Skin epidermis (tissue), 12 donors: ENCODE data around the gene NEIL1.
"Not testable (repeated sequence)": the region's sequence is repeated elsewhere in the genome, so short reads cannot be mapped to it uniquely, and the experiment has no call there.

ENCODE experiments used
- H3K27ac ChIP-seq, 21 experiments: fragments of 200-600 bp; sonication (generic) in 11 of 21; one replicate each; pipeline ENCODE4 v1.5.0; 2020; ENCODE audit warnings: mild to moderate bottlenecking in 3 of 21, inconsistent platforms in 2 of 21, moderate library complexity in 2 of 21
- H3K4me3 ChIP-seq, 7 experiments: fragments of 200-600 bp; sonication (generic) in 2 of 7; one replicate each; pipeline ENCODE4 v1.5.0; 2020; ENCODE audit warnings: inconsistent platforms in 2 of 7, mild to moderate bottlenecking in 2 of 7, moderate library complexity in 1 of 7

The NEIL1 gene

GRCh38 chr15:75368689-75369239 is 21.9 kb downstream of the NEIL1 start:
- Histone ChIP-seq H3K27ac (peak overlapping the region in 20 of 21 experiments; percentile 87 to 100 (median 98)), H3K4me3 (peak overlapping the region; percentile 58 to 95 (median 86))

GRCh38 chr15:75369897-75370581 is 23.2 kb downstream of the NEIL1 start:
- peak overlapping the region in 4 of 21 experiments; percentile 9 to 100 (median 99) for H3K27ac ChIP-seq
- H3K4me3 ChIP-seq = no peak overlapping the region

- H3K27ac ChIP-seq = no peak overlapping the region
- H3K4me3 ChIP-seq = no peak overlapping the region
Measured at GRCh38 chr15:75371486-75371885, 24.6 kb downstream of the NEIL1 start.

- Histone ChIP-seq H3K4me3 (no peak overlapping the region), H3K27ac (no peak overlapping the region)
Measured at GRCh38 chr15:75371901-75372688, 25.3 kb downstream of the NEIL1 start.

GRCh38 chr15:75380773-75381172 is 33.9 kb downstream of the NEIL1 start:
- H3K27ac ChIP-seq = no peak overlapping the region
- no peak overlapping the region for H3K4me3 ChIP-seq

- H3K27ac ChIP-seq, H3K4me3 ChIP-seq: not testable (repeated sequence)
Measured at GRCh38 chr15:75383986-75384385, 37.1 kb downstream of the NEIL1 start.

- Histone ChIP-seq H3K4me3 (no peak overlapping the region), H3K27ac (no peak overlapping the region)
Measured at GRCh38 chr15:75389791-75390382, 43.0 kb downstream of the NEIL1 start.

GRCh38 chr15:75397494-75397893 is 50.7 kb downstream of the NEIL1 start:
- H3K4me3 ChIP-seq = no peak overlapping the region
- H3K27ac ChIP-seq = no peak overlapping the region

- H3K4me3 ChIP-seq = no peak overlapping the region
- no peak overlapping the region for H3K27ac ChIP-seq
Measured at GRCh38 chr15:75403892-75404291, 57.1 kb downstream of the NEIL1 start.
